Gastrocnemius medialis (tissue), 4 donors: ENCODE results near the gene PRLH.

Source experiments
- CTCF ChIP-seq, 5 experiments: fragments of 450-650 bp in 3 of 5; fragments of 200-600 bp in 2 of 5; sonication (generic) in 2 of 5; IDR thresholded peaks in 4 of 5; conservative IDR thresholded peaks in 1 of 5; 1 replicate in 4 of 5; 2 replicates in 1 of 5; pipeline ENCODE4 v1.5.1; 2016 to 2019; ENCODE audit warnings: antibody characterized with exemption in 5 of 5, mild to moderate bottlenecking in 3 of 5, moderate library complexity in 3 of 5
- POLR2A ChIP-seq, 2 donors: fragments of 450-650 bp; IDR thresholded peaks; one replicate each; pipeline ENCODE4 v1.6.1; 2017; ENCODE audit warnings: antibody characterized with exemption in 2 of 2, mild to moderate bottlenecking in 2 of 2, moderate library complexity in 2 of 2

GRCh38 chr2:237598468-237599208 is 32.3 kb downstream of the PRLH start:
- TF ChIP-seq POLR2A (IDR thresholded peaks at IDR 0.05) (no peak), CTCF (IDR thresholded peaks at IDR 0.05 in 4 of 5, conservative IDR thresholded peaks at IDR 0.05 in 1 of 5) (no peak)
